KMS-11 (cell line): ENCODE results near the gene ZNF521.

Experiments used
- H2AFZ ChIP-seq: fragments of 200-600 bp; sonication (generic); 2 replicates; pipeline ENCODE4 v1.6.1; 2016; ENCODE audit warnings: antibody characterized with exemption, mixed run types, low read depth
- H3K27ac ChIP-seq: fragments of 200-600 bp; sonication (generic); 2 replicates; pipeline ENCODE4 v1.6.1; 2016; ENCODE audit warnings: mild to moderate bottlenecking, mixed run types
- H3K27me3 ChIP-seq: fragments of 200-600 bp; sonication (generic); 2 replicates; pipeline ENCODE4 v1.6.1; 2017; ENCODE audit warnings: mild to moderate bottlenecking, low read depth, mixed run types, moderate library complexity; ENCODE audit not compliant: insufficient read depth
- H3K36me3 ChIP-seq: fragments of 200-600 bp; sonication (generic); 2 replicates; pipeline ENCODE4 v1.6.1; 2017; ENCODE audit warnings: mild to moderate bottlenecking, mixed run types; ENCODE audit not compliant: insufficient read depth
- H3K4me1 ChIP-seq: fragments of 200-600 bp; sonication (generic); 2 replicates; pipeline ENCODE4 v1.6.1; 2016; ENCODE audit warnings: mild to moderate bottlenecking, low read depth, mixed run types; ENCODE audit not compliant: poor library complexity, severe bottlenecking
- H3K4me2 ChIP-seq: fragments of 200-600 bp; sonication (generic); 2 replicates; pipeline ENCODE4 v1.7.0; 2016; ENCODE audit warnings: mild to moderate bottlenecking, mixed run types
- H3K4me3 ChIP-seq: fragments of 200-600 bp; sonication (generic); IDR thresholded peaks from 2 replicates; pipeline ENCODE4 v1.6.1; 2017; ENCODE audit warnings: low read depth, low read length, mixed read lengths; ENCODE audit not compliant: insufficient read depth
- H3K79me2 ChIP-seq: fragments of 200-600 bp; sonication (generic); 2 replicates; pipeline ENCODE4 v1.6.1; 2016; ENCODE audit warnings: low read depth, mixed run types; ENCODE audit not compliant: insufficient read depth
- H3K9ac ChIP-seq: fragments of 200-600 bp; sonication (generic); 2 replicates; pipeline ENCODE4 v1.6.1; 2016; ENCODE audit warnings: mild to moderate bottlenecking, mixed run types
- H4K20me1 ChIP-seq: fragments of 200-600 bp; sonication (generic); 2 replicates; pipeline ENCODE4 v1.6.1; 2016; ENCODE audit warnings: mild to moderate bottlenecking, mixed run types; ENCODE audit not compliant: insufficient read depth
- TF ChIP-seq, protein P1 (sequence below): fragments of 200-600 bp; sonication (generic); conservative IDR thresholded peaks from 2 replicates; pipeline ENCODE4 v1.6.1; 2017; ENCODE audit warnings: low read depth, mild to moderate bottlenecking, antibody characterized with exemption, low read length, moderate library complexity, mixed read lengths

ZNF521 gene

GRCh38 chr18:25093141-25093540 is 258.8 kb downstream of the ZNF521 start:
- Histone ChIP-seq H2AFZ (no peak overlapping the region), H3K79me2 (no peaks in the 10 kb centered on the region), H4K20me1 (no peaks in the 10 kb centered on the region), H3K4me1 (no peaks in the 10 kb centered on the region), H3K4me3 (no peak overlapping the region), H3K27me3 (no peaks in the 10 kb centered on the region), H3K36me3 (no peaks in the 10 kb centered on the region), H3K4me2 (no peak overlapping the region), H3K27ac (no peak overlapping the region), H3K9ac (no peak overlapping the region)
- TF ChIP-seq, protein P1, sequence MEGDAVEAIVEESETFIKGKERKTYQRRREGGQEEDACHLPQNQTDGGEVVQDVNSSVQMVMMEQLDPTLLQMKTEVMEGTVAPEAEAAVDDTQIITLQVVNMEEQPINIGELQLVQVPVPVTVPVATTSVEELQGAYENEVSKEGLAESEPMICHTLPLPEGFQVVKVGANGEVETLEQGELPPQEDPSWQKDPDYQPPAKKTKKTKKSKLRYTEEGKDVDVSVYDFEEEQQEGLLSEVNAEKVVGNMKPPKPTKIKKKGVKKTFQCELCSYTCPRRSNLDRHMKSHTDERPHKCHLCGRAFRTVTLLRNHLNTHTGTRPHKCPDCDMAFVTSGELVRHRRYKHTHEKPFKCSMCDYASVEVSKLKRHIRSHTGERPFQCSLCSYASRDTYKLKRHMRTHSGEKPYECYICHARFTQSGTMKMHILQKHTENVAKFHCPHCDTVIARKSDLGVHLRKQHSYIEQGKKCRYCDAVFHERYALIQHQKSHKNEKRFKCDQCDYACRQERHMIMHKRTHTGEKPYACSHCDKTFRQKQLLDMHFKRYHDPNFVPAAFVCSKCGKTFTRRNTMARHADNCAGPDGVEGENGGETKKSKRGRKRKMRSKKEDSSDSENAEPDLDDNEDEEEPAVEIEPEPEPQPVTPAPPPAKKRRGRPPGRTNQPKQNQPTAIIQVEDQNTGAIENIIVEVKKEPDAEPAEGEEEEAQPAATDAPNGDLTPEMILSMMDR: no peak

GRCh38 chr18:25089470-25089869 is 262.5 kb downstream of the ZNF521 start:
- Histone ChIP-seq H3K27me3 (no peaks in the 10 kb centered on the region), H3K9ac (no peak overlapping the region), H2AFZ (no peak overlapping the region), H4K20me1 (no peaks in the 10 kb centered on the region), H3K4me1 (no peaks in the 10 kb centered on the region), H3K36me3 (no peaks in the 10 kb centered on the region), H3K79me2 (no peaks in the 10 kb centered on the region), H3K4me2 (no peak overlapping the region), H3K4me3 (no peak overlapping the region), H3K27ac (no peak overlapping the region)
- TF ChIP-seq, protein P1: no peak

- TF ChIP-seq, protein P1: no peak
- Histone ChIP-seq H3K4me2 (no peak overlapping the region), H3K27ac (no peak overlapping the region), H3K27me3 (no peaks in the 10 kb centered on the region), H3K79me2 (no peaks in the 10 kb centered on the region), H3K4me1 (no peaks in the 10 kb centered on the region), H3K36me3 (no peaks in the 10 kb centered on the region), H3K9ac (no peak overlapping the region), H3K4me3 (no peak overlapping the region), H4K20me1 (no peaks in the 10 kb centered on the region), H2AFZ (no peak overlapping the region)
Observed at GRCh38 chr18:25086876-25087275, 265.1 kb downstream of the ZNF521 start.

- Histone ChIP-seq H3K4me3 (no peak overlapping the region), H3K36me3 (no peaks in the 10 kb centered on the region), H3K9ac (no peak overlapping the region), H3K4me2 (no peak overlapping the region), H3K4me1 (no peaks in the 10 kb centered on the region), H2AFZ (no peak overlapping the region), H3K27me3 (no peaks in the 10 kb centered on the region), H3K27ac (no peak overlapping the region), H4K20me1 (no peaks in the 10 kb centered on the region), H3K79me2 (no peaks in the 10 kb centered on the region)
- TF ChIP-seq, protein P1: no peak
Observed at GRCh38 chr18:25081001-25081400, 271.0 kb downstream of the ZNF521 start.
